Measurements from ENCODE around the gene UBE2Q2.

Gene UBE2Q2

GRCh38 chr15:75820206-75820605 is 23.0 kb upstream of the UBE2Q2 start:
- no peak for DNase-seq (ENCODE audit: low spot score)
- no peak for TF ChIP-seq CTCF (IDR thresholded peaks at IDR 0.05; ENCODE audit: extremely low read depth, missing control alignments)

- DNase-seq (ENCODE audit: low spot score) = no peak
- TF ChIP-seq CTCF (IDR thresholded peaks at IDR 0.05; ENCODE audit: extremely low read depth, missing control alignments) = no peak
Observed at GRCh38 chr15:75821786-75822345, 21.4 kb upstream of the UBE2Q2 start.

GRCh38 chr15:75822685-75823278 is 20.5 kb upstream of the UBE2Q2 start:
- no peak for DNase-seq (ENCODE audit: low spot score)

GRCh38 chr15:75823860-75824613 is 19.2 kb upstream of the UBE2Q2 start:
- TF ChIP-seq CTCF (IDR thresholded peaks at IDR 0.05; ENCODE audit: extremely low read depth, missing control alignments) = no peak
- no peak for DNase-seq (ENCODE audit: low spot score)

More at GRCh38 chr15:75822685-75823278, 20.5 kb upstream of the UBE2Q2 start:
- no peak for TF ChIP-seq CTCF (IDR thresholded peaks at IDR 0.05; ENCODE audit: extremely low read depth, missing control alignments)

- no peak for TF ChIP-seq CTCF (IDR thresholded peaks at IDR 0.05; ENCODE audit: extremely low read depth, missing control alignments)
- no peak for DNase-seq (ENCODE audit: low spot score)
Observed at GRCh38 chr15:75827691-75828090, 15.6 kb upstream of the UBE2Q2 start.

GRCh38 chr15:75828429-75828828 is 14.8 kb upstream of the UBE2Q2 start:
- no peak for TF ChIP-seq CTCF (IDR thresholded peaks at IDR 0.05; ENCODE audit: extremely low read depth, missing control alignments)
- no peak for DNase-seq (ENCODE audit: low spot score)

All from GM20000 (cell line).